Nephron (organoid): ENCODE results near the gene DENND6A.
A peak's percentile ranks its signal among the peaks of the same experiment; 100 is the strongest.

Experiments
- H3K27ac Mint-ChIP-seq, 3 experiments: 2 replicates each; pipeline ENCODE4 v1.8.0; 2020; ENCODE audit warnings: mixed read lengths in 3 of 3, mild to moderate bottlenecking in 2 of 3, moderate library complexity in 1 of 3
- H3K27me3 Mint-ChIP-seq: 2 replicates; pipeline ENCODE4 v1.8.0; 2021; ENCODE audit warnings: low read depth, mild to moderate bottlenecking, moderate library complexity, mixed read lengths
- H3K36me3 Mint-ChIP-seq: 2 replicates; pipeline ENCODE4 v1.8.0; 2020; ENCODE audit warnings: low read depth, mixed read lengths
- H3K4me1 Mint-ChIP-seq: 2 replicates; pipeline ENCODE4 v1.8.0; 2020; ENCODE audit warnings: mixed read lengths
- H3K4me3 Mint-ChIP-seq, 3 experiments: 2 replicates each; pipeline ENCODE4 v1.8.0; 2020; ENCODE audit warnings: mild to moderate bottlenecking in 3 of 3, mixed read lengths in 3 of 3, moderate library complexity in 2 of 3
- H3K9me3 Mint-ChIP-seq: 2 replicates; pipeline ENCODE4 v1.8.0; 2020; ENCODE audit warnings: mixed read lengths
- TF ChIP-seq, protein P1 (sequence below), 3 experiments: fragments of 200-600 bp; sonication (generic); IDR thresholded peaks; one replicate each; pipeline ENCODE4 v1.5.0; 2021; ENCODE audit warnings: antibody characterized with exemption in 3 of 3; ENCODE audit not compliant: unreplicated experiment in 3 of 3

DENND6A gene

DNA sequence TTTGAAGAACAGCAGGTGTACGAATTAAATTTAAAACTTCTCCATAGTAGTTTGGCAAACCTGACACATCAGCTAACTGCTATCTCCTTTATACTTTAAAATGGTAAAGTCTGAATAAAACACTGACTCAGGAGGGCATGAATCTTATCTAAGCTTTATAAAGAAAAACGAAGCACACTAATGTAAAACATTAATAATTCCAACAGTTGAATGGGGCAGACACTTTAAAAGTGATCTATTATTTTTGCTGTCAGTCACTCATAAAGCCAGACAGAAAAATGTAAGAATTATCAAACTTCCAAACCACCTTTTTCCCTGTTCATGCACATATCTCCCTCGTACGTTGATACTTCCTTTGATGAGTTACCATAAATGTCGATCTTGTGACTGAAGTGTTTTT, 98.3 kb downstream of the DENND6A start:
- TF ChIP-seq, protein P1, sequence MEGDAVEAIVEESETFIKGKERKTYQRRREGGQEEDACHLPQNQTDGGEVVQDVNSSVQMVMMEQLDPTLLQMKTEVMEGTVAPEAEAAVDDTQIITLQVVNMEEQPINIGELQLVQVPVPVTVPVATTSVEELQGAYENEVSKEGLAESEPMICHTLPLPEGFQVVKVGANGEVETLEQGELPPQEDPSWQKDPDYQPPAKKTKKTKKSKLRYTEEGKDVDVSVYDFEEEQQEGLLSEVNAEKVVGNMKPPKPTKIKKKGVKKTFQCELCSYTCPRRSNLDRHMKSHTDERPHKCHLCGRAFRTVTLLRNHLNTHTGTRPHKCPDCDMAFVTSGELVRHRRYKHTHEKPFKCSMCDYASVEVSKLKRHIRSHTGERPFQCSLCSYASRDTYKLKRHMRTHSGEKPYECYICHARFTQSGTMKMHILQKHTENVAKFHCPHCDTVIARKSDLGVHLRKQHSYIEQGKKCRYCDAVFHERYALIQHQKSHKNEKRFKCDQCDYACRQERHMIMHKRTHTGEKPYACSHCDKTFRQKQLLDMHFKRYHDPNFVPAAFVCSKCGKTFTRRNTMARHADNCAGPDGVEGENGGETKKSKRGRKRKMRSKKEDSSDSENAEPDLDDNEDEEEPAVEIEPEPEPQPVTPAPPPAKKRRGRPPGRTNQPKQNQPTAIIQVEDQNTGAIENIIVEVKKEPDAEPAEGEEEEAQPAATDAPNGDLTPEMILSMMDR (IDR thresholded peaks at IDR 0.05; ENCODE audit: unreplicated experiment in 3 of 3), result no peak
- Mint-ChIP-seq H3K27me3 (no peaks in the 10 kb centered on the region), H3K4me1 (peaks cover 49% of the 10 kb centered on the region), H3K27ac (peak overlapping the region in 2 of 3 experiments; percentile 2 to 91), H3K4me3 (peak overlapping the region; percentile 92 to 97 (median 94)), H3K9me3 (no peaks in the 10 kb centered on the region), H3K36me3 (peaks cover 17% of the 10 kb centered on the region)

GRCh38 chr3:57594144-57594543, 98.7 kb downstream of the DENND6A start:
- Mint-ChIP-seq H3K4me3 (peak overlapping the region; percentile 92 to 97 (median 94)), H3K27me3 (no peaks in the 10 kb centered on the region), H3K36me3 (peaks cover 17% of the 10 kb centered on the region), H3K4me1 (peaks cover 44% of the 10 kb centered on the region), H3K9me3 (no peaks in the 10 kb centered on the region), H3K27ac (no peak overlapping the region)
- TF ChIP-seq, protein P1 (IDR thresholded peaks at IDR 0.05; ENCODE audit: unreplicated experiment in 3 of 3), result no peak

- Mint-ChIP-seq H3K9me3 (no peaks in the 10 kb centered on the region), H3K4me3 (peak overlapping the region in 1 of 3 experiments; percentile 58), H3K27me3 (no peaks in the 10 kb centered on the region), H3K4me1 (peaks cover 34% of the 10 kb centered on the region), H3K27ac (no peak overlapping the region), H3K36me3 (peaks cover 21% of the 10 kb centered on the region)
- TF ChIP-seq, protein P1 (IDR thresholded peaks at IDR 0.05; ENCODE audit: unreplicated experiment in 3 of 3), result no peak
Observed at GRCh38 chr3:57592306-57592705, 100.6 kb downstream of the DENND6A start.

GRCh38 chr3:57587905-57588304, 105.0 kb downstream of the DENND6A start:
- Mint-ChIP-seq H3K4me1 (peaks cover 12% of the 10 kb centered on the region), H3K36me3 (peaks cover 24% of the 10 kb centered on the region), H3K27me3 (no peaks in the 10 kb centered on the region), H3K4me3 (no peak overlapping the region), H3K9me3 (no peaks in the 10 kb centered on the region), H3K27ac (no peak overlapping the region)
- TF ChIP-seq, protein P1 (IDR thresholded peaks at IDR 0.05; ENCODE audit: unreplicated experiment in 3 of 3), result no peak

DNA sequence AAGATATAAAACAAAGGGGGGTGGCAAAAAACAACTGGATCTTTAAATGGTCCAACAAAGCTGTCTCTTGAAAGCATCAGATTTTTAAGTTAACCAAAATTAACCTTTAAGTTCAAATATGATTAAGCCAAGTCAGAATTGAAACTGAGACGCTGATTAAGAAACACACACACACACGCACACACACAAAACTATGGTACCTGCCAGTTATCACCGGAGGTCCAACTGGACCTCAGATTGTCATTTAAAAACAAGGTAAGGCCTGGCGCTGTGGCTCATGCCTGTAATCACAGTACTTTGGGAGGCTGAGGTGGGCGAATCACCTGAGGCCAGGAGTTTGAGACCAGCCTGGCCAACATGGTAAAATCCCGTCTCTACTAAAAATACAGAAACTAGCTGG, 106.1 kb downstream of the DENND6A start:
- Mint-ChIP-seq H3K9me3 (no peaks in the 10 kb centered on the region), H3K4me3 (no peak overlapping the region), H3K36me3 (peaks cover 27% of the 10 kb centered on the region), H3K27ac (no peak overlapping the region), H3K27me3 (no peaks in the 10 kb centered on the region), H3K4me1 (peaks cover 3% of the 10 kb centered on the region)
- TF ChIP-seq, protein P1 (IDR thresholded peaks at IDR 0.05; ENCODE audit: unreplicated experiment in 3 of 3), result no peak

GRCh38 chr3:57583544-57583943, 109.3 kb downstream of the DENND6A start:
- TF ChIP-seq, protein P1 (IDR thresholded peaks at IDR 0.05; ENCODE audit: unreplicated experiment in 3 of 3), result no peak
- H3K4me1 Mint-ChIP-seq, result no peaks in the 10 kb centered on the region
- no peak overlapping the region for H3K27ac Mint-ChIP-seq
- H3K27me3 Mint-ChIP-seq, result no peaks in the 10 kb centered on the region
- no peak overlapping the region for H3K4me3 Mint-ChIP-seq
- H3K36me3 Mint-ChIP-seq, result peaks cover 33% of the 10 kb centered on the region
- H3K9me3 Mint-ChIP-seq, result no peaks in the 10 kb centered on the region
